Neural crest cell (in vitro differentiated cells): ENCODE measurements around the gene XPO5. TPM values are rescaled to one million over a fixed set of nuclear protein-coding genes. Genes with fewer than 3 reads are reported as not detected.

Source experiments
- DNase-seq: peaks from one replicate; pipeline ENCODE4 v3.0.0; 2021; ENCODE audit warnings: low read depth, mixed read lengths, low spot score
- H3K27ac Mint-ChIP-seq: one replicate; pipeline ENCODE4 v1.8.0; 2021; ENCODE audit warnings: mild to moderate bottlenecking, mixed read lengths; ENCODE audit not compliant: unreplicated experiment
- H3K27me3 Mint-ChIP-seq: 2 replicates; pipeline ENCODE4 v1.8.0; 2021; ENCODE audit warnings: low read depth, mild to moderate bottlenecking, mixed read lengths
- H3K36me3 Mint-ChIP-seq: 2 replicates; pipeline ENCODE4 v1.8.0; 2021; ENCODE audit warnings: low read depth, mild to moderate bottlenecking, mixed read lengths
- H3K4me1 Mint-ChIP-seq: 2 replicates; pipeline ENCODE4 v1.8.0; 2021; ENCODE audit warnings: mixed read lengths
- H3K4me3 Mint-ChIP-seq: one replicate; pipeline ENCODE4 v1.8.0; 2021; ENCODE audit warnings: mild to moderate bottlenecking, mixed read lengths
- H3K9me3 Mint-ChIP-seq: 2 replicates; pipeline ENCODE4 v1.8.0; 2021; ENCODE audit warnings: mixed read lengths
- total RNA-seq: library from RNA; stranded (reverse); gene quantifications from 2 replicates; pipeline ENCODE4 v1.2.1, GENCODE V29; 2021
- TF ChIP-seq, protein P1 (sequence below): fragments of 200-600 bp; sonication (generic); conservative IDR thresholded peaks from 2 replicates; pipeline ENCODE4 v1.5.0; 2021; ENCODE audit warnings: antibody characterized with exemption, mild to moderate bottlenecking

Gene XPO5
- total RNA-seq, 1 donor from 2014 or later = 105 TPM

DNA sequence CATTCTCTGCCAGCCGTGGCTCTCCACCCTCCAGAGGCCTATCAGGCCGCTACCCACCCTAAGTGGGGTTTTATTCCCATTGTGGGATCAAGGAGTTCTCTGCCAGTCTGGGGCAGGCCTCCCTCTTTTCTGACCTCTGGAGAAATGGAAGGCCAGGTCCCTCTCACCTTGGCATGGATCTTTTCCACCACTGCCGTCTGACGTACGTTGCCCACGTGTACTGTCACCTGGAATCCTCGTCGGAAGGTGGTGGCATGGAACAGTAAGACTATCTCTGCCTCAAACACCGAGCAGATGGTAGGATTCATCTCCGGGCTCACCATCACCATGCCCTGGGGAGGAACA is 46.0 kb upstream of the XPO5 start:
- DNase-seq = no peak
- Mint-ChIP-seq H3K9me3 (no peaks in the 10 kb centered on the region), H3K27me3 (no peaks in the 10 kb centered on the region), H3K4me1 (peaks cover 2% of the 10 kb centered on the region), H3K36me3 (peaks cover 4% of the 10 kb centered on the region), H3K4me3 (no peak overlapping the region), H3K27ac (no peak overlapping the region)
- TF ChIP-seq, protein P1, sequence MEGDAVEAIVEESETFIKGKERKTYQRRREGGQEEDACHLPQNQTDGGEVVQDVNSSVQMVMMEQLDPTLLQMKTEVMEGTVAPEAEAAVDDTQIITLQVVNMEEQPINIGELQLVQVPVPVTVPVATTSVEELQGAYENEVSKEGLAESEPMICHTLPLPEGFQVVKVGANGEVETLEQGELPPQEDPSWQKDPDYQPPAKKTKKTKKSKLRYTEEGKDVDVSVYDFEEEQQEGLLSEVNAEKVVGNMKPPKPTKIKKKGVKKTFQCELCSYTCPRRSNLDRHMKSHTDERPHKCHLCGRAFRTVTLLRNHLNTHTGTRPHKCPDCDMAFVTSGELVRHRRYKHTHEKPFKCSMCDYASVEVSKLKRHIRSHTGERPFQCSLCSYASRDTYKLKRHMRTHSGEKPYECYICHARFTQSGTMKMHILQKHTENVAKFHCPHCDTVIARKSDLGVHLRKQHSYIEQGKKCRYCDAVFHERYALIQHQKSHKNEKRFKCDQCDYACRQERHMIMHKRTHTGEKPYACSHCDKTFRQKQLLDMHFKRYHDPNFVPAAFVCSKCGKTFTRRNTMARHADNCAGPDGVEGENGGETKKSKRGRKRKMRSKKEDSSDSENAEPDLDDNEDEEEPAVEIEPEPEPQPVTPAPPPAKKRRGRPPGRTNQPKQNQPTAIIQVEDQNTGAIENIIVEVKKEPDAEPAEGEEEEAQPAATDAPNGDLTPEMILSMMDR = no peak

DNA sequence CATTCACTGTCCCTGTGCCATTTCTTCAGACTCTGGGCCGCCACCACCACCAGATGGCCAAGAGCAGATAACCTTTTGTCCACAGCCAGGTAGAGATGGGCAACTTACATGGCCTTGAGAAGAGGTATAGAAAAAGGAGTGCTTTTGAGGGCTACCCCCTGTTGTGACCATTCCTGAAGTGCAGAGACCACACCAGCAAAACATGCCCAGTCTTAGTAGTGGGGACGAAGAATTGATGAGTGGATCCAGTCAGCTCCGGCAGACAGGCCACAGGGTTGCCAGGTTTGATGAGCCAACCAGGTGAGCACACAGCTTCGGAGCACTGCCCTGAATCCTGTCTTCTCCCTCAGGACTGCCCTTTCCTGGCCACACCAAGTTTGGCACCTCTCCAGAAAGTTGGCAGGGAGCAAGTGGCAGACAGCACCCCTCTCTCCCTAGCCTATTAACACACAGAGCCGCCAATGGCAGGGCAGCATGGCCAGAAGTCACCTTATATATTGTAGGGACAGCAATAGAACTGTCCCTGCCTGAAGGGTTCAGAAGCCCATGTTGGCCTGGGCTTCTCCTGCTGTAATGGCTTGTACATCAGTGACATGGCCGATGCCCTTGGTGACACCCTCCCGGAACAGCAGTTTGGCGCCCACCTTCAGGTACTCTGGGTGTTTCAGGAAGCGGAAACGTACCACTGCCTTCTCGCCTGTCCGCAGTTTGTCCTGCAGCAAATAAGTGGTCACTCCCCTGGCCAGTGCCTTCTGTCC is 45.4 kb upstream of the XPO5 start:
- DNase-seq = no peak
- no peak overlapping the region for H3K4me3 Mint-ChIP-seq
- H3K9me3 Mint-ChIP-seq = no peaks in the 10 kb centered on the region
- peaks cover 3% of the 10 kb centered on the region for H3K36me3 Mint-ChIP-seq
- no peaks in the 10 kb centered on the region for H3K4me1 Mint-ChIP-seq
- TF ChIP-seq, protein P1 = no peak
- H3K27ac Mint-ChIP-seq = no peak overlapping the region
- no peaks in the 10 kb centered on the region for H3K27me3 Mint-ChIP-seq

DNA sequence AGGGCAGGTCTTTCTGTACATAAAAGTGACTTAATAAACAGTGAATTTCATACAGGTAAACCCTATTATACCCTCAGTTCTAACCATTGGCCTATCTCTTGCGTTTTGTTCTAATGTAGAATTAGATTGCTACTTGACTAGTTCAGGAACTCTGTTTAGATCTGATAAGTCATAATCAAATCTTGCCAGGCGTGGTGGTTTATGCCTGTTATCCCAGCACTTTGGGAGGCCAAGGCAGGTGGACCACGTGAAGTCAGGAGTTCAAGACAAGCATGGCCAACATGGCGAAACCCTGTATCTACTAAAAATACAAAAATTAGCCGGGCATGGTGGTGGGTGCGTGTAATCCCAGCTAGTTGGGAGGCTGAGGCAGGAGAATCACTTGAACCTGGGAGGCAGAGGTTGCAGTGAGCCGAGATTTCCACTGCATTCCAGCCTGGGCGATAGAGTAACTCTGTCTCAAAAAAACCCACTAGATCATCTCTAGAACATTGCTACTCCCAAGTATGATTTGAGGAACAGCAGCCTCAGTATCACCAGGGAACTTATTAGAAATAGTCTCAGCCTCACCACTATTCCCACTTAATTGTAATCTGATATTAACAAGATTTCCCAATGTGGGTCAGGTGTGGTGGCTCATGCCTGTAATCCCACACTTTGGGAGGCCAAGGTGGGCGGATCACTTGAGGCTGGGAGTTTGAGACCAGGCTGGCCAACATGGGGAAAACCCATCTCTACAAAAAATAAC is 41.1 kb upstream of the XPO5 start:
- no peak overlapping the region for H3K4me3 Mint-ChIP-seq
- no peaks in the 10 kb centered on the region for H3K36me3 Mint-ChIP-seq
- H3K27ac Mint-ChIP-seq = no peak overlapping the region
- no peak for DNase-seq
- TF ChIP-seq, protein P1 = no peak
- no peaks in the 10 kb centered on the region for H3K4me1 Mint-ChIP-seq
- no peaks in the 10 kb centered on the region for H3K9me3 Mint-ChIP-seq
- H3K27me3 Mint-ChIP-seq = no peaks in the 10 kb centered on the region

DNA sequence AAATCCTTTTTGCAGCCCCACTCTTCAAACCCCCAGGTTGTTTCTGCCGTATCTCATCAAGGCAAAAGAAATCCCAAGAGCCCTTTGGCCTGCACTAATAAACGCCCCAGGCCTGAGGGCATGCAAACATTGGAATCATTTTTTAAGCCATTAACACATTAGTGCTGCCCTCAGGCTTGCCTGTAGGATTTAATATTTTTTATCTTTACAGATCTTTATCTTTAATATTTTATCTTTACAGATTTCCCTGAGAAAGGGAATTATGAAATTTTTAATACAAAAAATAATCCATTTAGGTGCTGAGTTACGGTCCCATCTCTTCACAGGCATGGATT is 38.5 kb upstream of the XPO5 start:
- no peak overlapping the region for H3K4me3 Mint-ChIP-seq
- H3K27ac Mint-ChIP-seq = no peak overlapping the region
- no peaks in the 10 kb centered on the region for H3K27me3 Mint-ChIP-seq

DNA sequence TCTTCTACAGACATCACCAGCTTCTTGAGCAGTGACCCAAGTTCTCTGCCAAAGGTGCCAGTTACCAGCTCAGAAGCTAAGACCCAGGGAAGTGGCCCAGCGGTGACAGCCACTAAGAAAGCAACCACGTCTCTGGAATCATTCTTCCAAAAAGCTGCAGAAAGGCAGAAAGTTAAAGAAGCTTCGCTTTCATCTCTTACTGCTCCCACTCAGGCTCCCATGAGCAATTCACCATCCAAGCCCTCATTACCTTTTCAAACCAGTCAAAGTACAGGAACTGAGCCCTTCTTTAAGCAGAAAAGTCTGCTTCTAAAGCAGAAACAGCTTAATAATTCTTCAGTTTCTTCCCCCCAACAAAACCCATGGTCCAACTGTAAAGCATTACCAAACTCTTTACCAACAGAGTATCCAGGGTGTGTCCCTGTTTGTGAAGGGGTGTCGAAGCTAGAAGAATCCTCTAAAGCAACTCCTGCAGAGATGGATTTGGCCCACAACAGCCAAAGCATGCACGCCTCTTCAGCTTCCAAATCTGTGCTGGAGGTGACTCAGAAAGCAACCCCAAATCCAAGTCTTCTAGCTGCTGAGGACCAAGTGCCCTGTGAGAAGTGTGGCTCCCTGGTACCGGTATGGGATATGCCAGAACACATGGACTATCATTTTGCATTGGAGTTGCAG is 38.0 kb upstream of the XPO5 start:
- H3K27me3 Mint-ChIP-seq = no peaks in the 10 kb centered on the region
- H3K9me3 Mint-ChIP-seq = no peaks in the 10 kb centered on the region
- no peak overlapping the region for H3K4me3 Mint-ChIP-seq
- TF ChIP-seq, protein P1 = no peak
- no peak for DNase-seq
- no peaks in the 10 kb centered on the region for H3K36me3 Mint-ChIP-seq
- no peaks in the 10 kb centered on the region for H3K4me1 Mint-ChIP-seq
- no peak overlapping the region for H3K27ac Mint-ChIP-seq

More for the DNA sequence above, 38.5 kb upstream of the XPO5 start:
- TF ChIP-seq, protein P1 = no peak
- DNase-seq = no peak
- Mint-ChIP-seq H3K9me3 (no peaks in the 10 kb centered on the region), H3K4me1 (no peaks in the 10 kb centered on the region), H3K36me3 (no peaks in the 10 kb centered on the region)
